ENCODE data around the gene ZNF774.

DNA sequence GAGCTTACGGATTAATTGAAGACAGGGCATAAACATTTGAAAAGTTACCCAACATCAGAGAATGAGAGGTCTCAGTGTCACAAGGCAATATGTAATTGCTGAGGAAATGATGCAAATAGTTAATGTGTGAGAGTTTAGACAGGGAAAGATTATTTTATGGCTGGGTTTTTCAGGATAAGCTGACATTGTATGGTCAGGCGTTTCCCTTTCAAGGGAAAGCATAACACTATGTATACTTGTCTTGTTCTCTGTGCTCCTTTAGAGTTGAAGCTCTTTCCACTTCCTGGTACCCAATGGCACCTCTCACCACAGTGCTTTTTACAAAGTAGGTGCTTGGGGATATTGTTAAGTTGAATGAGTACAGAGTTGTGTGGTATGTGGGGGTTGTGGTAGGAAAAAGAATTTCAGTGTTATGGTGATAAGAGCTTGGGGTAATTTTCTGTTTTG lies 55.8 kb downstream of the ZNF774 start:
- TF ChIP-seq, protein P1, sequence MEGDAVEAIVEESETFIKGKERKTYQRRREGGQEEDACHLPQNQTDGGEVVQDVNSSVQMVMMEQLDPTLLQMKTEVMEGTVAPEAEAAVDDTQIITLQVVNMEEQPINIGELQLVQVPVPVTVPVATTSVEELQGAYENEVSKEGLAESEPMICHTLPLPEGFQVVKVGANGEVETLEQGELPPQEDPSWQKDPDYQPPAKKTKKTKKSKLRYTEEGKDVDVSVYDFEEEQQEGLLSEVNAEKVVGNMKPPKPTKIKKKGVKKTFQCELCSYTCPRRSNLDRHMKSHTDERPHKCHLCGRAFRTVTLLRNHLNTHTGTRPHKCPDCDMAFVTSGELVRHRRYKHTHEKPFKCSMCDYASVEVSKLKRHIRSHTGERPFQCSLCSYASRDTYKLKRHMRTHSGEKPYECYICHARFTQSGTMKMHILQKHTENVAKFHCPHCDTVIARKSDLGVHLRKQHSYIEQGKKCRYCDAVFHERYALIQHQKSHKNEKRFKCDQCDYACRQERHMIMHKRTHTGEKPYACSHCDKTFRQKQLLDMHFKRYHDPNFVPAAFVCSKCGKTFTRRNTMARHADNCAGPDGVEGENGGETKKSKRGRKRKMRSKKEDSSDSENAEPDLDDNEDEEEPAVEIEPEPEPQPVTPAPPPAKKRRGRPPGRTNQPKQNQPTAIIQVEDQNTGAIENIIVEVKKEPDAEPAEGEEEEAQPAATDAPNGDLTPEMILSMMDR (IDR thresholded peaks at IDR 0.05) = no peak
- TF ChIP-seq EZH2 (IDR thresholded peaks at IDR 0.05) = no peak

Measured in neural progenitor cell (in vitro differentiated cells).